ENCODE results near the gene EML4. TPM values are rescaled to one million over a fixed set of nuclear protein-coding genes. Genes with fewer than 3 reads are reported as not detected.
A peak's percentile ranks its signal among the peaks of the same experiment; 100 is the strongest.

Gene EML4
- total RNA-seq, 1 experiment from 2014 or later, result 38.3 TPM

GRCh38 chr2:42286268-42286946, 117.3 kb downstream of the EML4 start:
- H3K4me1 ChIP-seq (ENCODE audit: insufficient read depth, low read length), result peaks cover 3% of the 10 kb centered on the region; the same call in 1 of the 2 replicates
- BruUV-seq (replicated peaks), result no TSS peak
- H3K4me2 ChIP-seq (ENCODE audit: low read length), result no peak overlapping the region
- no peak for TF ChIP-seq EZH2phosphoT487 (IDR thresholded peaks at IDR 0.05; ENCODE audit: borderline replicate concordance, low read length)
- TF ChIP-seq CTCF (conservative IDR thresholded peaks at IDR 0.05; ENCODE audit: low read depth, low read length), result no peak
- TF ChIP-seq EZH2 (IDR thresholded peaks at IDR 0.05; ENCODE audit: low read length, unreplicated experiment), result no peak
- 0 out of 2 replicates have a peak overlapping the region, but pooled peaks have one; percentile 18 for H3K27ac ChIP-seq (ENCODE audit: low read length)
- no peaks in the 10 kb centered on the region for H3F3A ChIP-seq (ENCODE audit: low read length, unreplicated experiment)
- intact Hi-C loops (cut with micrococcal nuclease), result no loop called here
- no peaks in the 10 kb centered on the region for H4K20me1 ChIP-seq (ENCODE audit: low read length)
- ChIA-PET POLR2A (ENCODE audit: unreplicated experiment) (interaction anchor here (0.7 kb wide), 1 partner anchor 38 kb away, joined by 3 read pairs; no protein-coding TSS in a partner anchor), CTCF (no interaction called here)
- no peak overlapping the region for H3K9ac ChIP-seq (ENCODE audit: low read length)
- peaks cover 12% of the 10 kb centered on the region; the same call in 1 of the 2 replicates for H3K36me3 ChIP-seq (ENCODE audit: low read depth, low read length)
- H3K79me2 ChIP-seq (ENCODE audit: low read length), result no peaks in the 10 kb centered on the region
- ATAC-seq (peak; percentile 80), DNase-seq (no peak)
- H3K4me3 ChIP-seq (ENCODE audit: low read length), result no peak overlapping the region
- no peak overlapping the region for H2AFZ ChIP-seq (ENCODE audit: low read length)
- no peaks in the 10 kb centered on the region for H3K9me2 ChIP-seq (replicated peaks; ENCODE audit: low read length)
- H3K27me3 ChIP-seq (ENCODE audit: low read length), result no peaks in the 10 kb centered on the region
- no peaks in the 10 kb centered on the region for H3K9me3 ChIP-seq (ENCODE audit: low read length)

GRCh38 chr2:42288811-42289210, 119.7 kb downstream of the EML4 start:
- peaks cover 12% of the 10 kb centered on the region; the same call in 1 of the 2 replicates for H3K36me3 ChIP-seq (ENCODE audit: low read depth, low read length)
- TF ChIP-seq EZH2 (IDR thresholded peaks at IDR 0.05; ENCODE audit: low read length, unreplicated experiment) (no peak), EZH2phosphoT487 (IDR thresholded peaks at IDR 0.05; ENCODE audit: borderline replicate concordance, low read length) (no peak), CTCF (conservative IDR thresholded peaks at IDR 0.05; ENCODE audit: low read depth, low read length) (no peak)
- ATAC-seq (no peak), DNase-seq (no peak)
- H2AFZ ChIP-seq (ENCODE audit: low read length), result no peak overlapping the region
- peaks cover 3% of the 10 kb centered on the region; the same call in 1 of the 2 replicates for H3K4me1 ChIP-seq (ENCODE audit: insufficient read depth, low read length)
- H3K4me2 ChIP-seq (ENCODE audit: low read length), result no peak overlapping the region
- H3K4me3 ChIP-seq (ENCODE audit: low read length), result no peak overlapping the region
- H3F3A ChIP-seq (ENCODE audit: low read length, unreplicated experiment), result no peaks in the 10 kb centered on the region
- H3K79me2 ChIP-seq (ENCODE audit: low read length), result no peaks in the 10 kb centered on the region
- BruUV-seq (replicated peaks), result no TSS peak
- H3K9me2 ChIP-seq (replicated peaks; ENCODE audit: low read length), result no peaks in the 10 kb centered on the region
- H4K20me1 ChIP-seq (ENCODE audit: low read length), result no peaks in the 10 kb centered on the region
- POLR2A ChIA-PET (ENCODE audit: unreplicated experiment), result interaction anchor here (0.5 kb wide), 1 partner anchor 47 kb away, joined by 7 read pairs; no protein-coding TSS in a partner anchor
- intact Hi-C loops (cut with micrococcal nuclease), result no loop called here
- no peaks in the 10 kb centered on the region for H3K27me3 ChIP-seq (ENCODE audit: low read length)
- no peak overlapping the region for H3K27ac ChIP-seq (ENCODE audit: low read length)
- CTCF ChIA-PET, result no interaction called here
- H3K9me3 ChIP-seq (ENCODE audit: low read length), result no peaks in the 10 kb centered on the region
- H3K9ac ChIP-seq (ENCODE audit: low read length), result no peak overlapping the region

GRCh38 chr2:42289222-42289621, 120.1 kb downstream of the EML4 start:
- CTCF ChIA-PET, result no interaction called here
- intact Hi-C loops (cut with micrococcal nuclease), result no loop called here
- ATAC-seq, result no peak

More at GRCh38 chr2:42289222-42289621, 120.1 kb downstream of the EML4 start:
- Histone ChIP-seq H3K79me2 (ENCODE audit: low read length) (no peaks in the 10 kb centered on the region), H4K20me1 (ENCODE audit: low read length) (no peaks in the 10 kb centered on the region), H3K4me2 (ENCODE audit: low read length) (no peak overlapping the region), H3K4me1 (ENCODE audit: insufficient read depth, low read length) (peaks cover 3% of the 10 kb centered on the region; the same call in 1 of the 2 replicates), H3K4me3 (ENCODE audit: low read length) (no peak overlapping the region), H3F3A (ENCODE audit: low read length, unreplicated experiment) (no peaks in the 10 kb centered on the region), H3K27ac (ENCODE audit: low read length) (no peak overlapping the region), H3K27me3 (ENCODE audit: low read length) (no peaks in the 10 kb centered on the region), H2AFZ (ENCODE audit: low read length) (no peak overlapping the region), H3K9ac (ENCODE audit: low read length) (no peak overlapping the region), H3K9me2 (replicated peaks; ENCODE audit: low read length) (no peaks in the 10 kb centered on the region), H3K9me3 (ENCODE audit: low read length) (no peaks in the 10 kb centered on the region), H3K36me3 (ENCODE audit: low read depth, low read length) (peaks cover 12% of the 10 kb centered on the region; the same call in 1 of the 2 replicates)
- BruUV-seq (replicated peaks), result no TSS peak
- TF ChIP-seq EZH2 (IDR thresholded peaks at IDR 0.05; ENCODE audit: low read length, unreplicated experiment) (no peak), CTCF (conservative IDR thresholded peaks at IDR 0.05; ENCODE audit: low read depth, low read length) (no peak), EZH2phosphoT487 (IDR thresholded peaks at IDR 0.05; ENCODE audit: borderline replicate concordance, low read length) (no peak)
- DNase-seq, result no peak
- POLR2A ChIA-PET (ENCODE audit: unreplicated experiment), result no interaction called here
